ENCODE measurements around the gene STPG1.

STPG1 gene

DNA sequence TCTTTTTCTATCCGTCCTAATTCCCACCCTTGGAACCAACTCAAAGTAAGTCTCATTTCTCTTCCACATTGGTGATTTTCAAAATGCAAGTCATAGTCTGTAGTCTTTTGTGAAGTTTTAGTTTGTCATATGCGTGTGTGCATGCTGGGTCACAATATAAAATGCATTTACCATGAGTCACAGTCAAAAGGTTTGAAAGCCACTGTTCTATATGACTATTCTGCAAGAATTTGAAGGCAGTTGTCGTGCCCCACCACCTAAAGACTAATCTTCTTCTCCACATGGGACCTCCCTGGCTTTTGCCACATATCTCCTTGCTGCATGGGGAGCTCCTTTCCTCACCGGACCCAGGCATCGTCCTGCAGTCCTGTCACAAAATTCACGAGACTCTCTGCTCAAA lies 1.6 kb downstream of the STPG1 start:
- TF ChIP-seq FOXP2 (optimal IDR thresholded peaks at IDR 0.05; ENCODE audit: borderline replicate concordance, extremely low read depth, extremely low read length, insufficient read depth): no peak
- no peak for TF ChIP-seq POLR2AphosphoS5 (IDR thresholded peaks at IDR 0.05; ENCODE audit: low read depth, low read length)
- TF ChIP-seq, protein P1, sequence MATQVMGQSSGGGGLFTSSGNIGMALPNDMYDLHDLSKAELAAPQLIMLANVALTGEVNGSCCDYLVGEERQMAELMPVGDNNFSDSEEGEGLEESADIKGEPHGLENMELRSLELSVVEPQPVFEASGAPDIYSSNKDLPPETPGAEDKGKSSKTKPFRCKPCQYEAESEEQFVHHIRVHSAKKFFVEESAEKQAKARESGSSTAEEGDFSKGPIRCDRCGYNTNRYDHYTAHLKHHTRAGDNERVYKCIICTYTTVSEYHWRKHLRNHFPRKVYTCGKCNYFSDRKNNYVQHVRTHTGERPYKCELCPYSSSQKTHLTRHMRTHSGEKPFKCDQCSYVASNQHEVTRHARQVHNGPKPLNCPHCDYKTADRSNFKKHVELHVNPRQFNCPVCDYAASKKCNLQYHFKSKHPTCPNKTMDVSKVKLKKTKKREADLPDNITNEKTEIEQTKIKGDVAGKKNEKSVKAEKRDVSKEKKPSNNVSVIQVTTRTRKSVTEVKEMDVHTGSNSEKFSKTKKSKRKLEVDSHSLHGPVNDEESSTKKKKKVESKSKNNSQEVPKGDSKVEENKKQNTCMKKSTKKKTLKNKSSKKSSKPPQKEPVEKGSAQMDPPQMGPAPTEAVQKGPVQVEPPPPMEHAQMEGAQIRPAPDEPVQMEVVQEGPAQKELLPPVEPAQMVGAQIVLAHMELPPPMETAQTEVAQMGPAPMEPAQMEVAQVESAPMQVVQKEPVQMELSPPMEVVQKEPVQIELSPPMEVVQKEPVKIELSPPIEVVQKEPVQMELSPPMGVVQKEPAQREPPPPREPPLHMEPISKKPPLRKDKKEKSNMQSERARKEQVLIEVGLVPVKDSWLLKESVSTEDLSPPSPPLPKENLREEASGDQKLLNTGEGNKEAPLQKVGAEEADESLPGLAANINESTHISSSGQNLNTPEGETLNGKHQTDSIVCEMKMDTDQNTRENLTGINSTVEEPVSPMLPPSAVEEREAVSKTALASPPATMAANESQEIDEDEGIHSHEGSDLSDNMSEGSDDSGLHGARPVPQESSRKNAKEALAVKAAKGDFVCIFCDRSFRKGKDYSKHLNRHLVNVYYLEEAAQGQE (IDR thresholded peaks at IDR 0.05; ENCODE audit: insufficient read depth in 1 of 2, low read depth in 2 of 2, low read length in 2 of 2): no peak
- TF ChIP-seq SIN3A (IDR thresholded peaks at IDR 0.05; ENCODE audit: borderline replicate concordance, insufficient read depth, low read length): no peak
- no peak for TF ChIP-seq TAF1 (IDR thresholded peaks at IDR 0.05; ENCODE audit: borderline replicate concordance, insufficient read depth, low read length)

DNA sequence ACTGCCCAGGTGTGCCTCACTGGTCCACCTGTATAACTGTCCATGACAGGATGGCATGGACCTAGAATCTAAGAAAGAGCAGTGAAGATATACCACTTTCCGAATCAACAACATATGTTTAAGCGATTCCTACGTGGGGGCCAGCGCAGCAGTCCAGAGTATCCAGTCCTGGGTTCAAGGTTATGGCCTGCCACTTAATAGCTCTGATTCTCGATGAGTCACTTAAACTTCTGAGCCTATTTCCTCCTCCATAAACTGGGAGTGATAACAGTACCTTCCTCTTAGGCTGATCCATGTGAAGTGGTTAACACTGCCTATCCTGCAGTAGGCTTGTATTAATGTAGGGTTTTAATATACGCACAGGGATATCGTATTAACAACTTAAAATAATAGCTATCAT lies 2.8 kb downstream of the STPG1 start:
- TF ChIP-seq FOXP2 (optimal IDR thresholded peaks at IDR 0.05; ENCODE audit: borderline replicate concordance, extremely low read depth, extremely low read length, insufficient read depth): no peak
- no peak for TF ChIP-seq TAF1 (IDR thresholded peaks at IDR 0.05; ENCODE audit: borderline replicate concordance, insufficient read depth, low read length)

DNA sequence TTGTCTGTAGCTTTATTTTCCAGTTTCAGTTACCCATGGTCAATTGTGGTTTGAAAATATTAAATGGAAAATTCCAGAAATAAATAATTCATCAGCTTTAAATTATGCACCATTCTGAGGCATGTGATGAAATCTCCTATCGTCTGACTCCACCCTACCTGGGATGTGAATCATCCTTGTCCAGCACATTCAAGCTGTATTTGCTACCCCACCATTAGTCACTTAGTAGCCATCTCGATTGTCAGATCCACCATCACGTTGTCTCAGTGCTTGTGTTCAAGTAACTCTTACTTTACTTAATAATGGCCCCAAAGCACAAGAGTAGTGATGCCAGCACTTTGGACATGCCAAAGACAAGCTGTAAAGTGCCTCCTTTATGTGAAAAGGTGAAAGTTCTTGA lies 4.0 kb downstream of the STPG1 start:
- no peak for TF ChIP-seq POLR2AphosphoS5 (IDR thresholded peaks at IDR 0.05; ENCODE audit: low read depth, low read length)
- TF ChIP-seq TAF1 (IDR thresholded peaks at IDR 0.05; ENCODE audit: borderline replicate concordance, insufficient read depth, low read length): no peak
- no peak for TF ChIP-seq SIN3A (IDR thresholded peaks at IDR 0.05; ENCODE audit: borderline replicate concordance, insufficient read depth, low read length)
- no peak for TF ChIP-seq FOXP2 (optimal IDR thresholded peaks at IDR 0.05; ENCODE audit: borderline replicate concordance, extremely low read depth, extremely low read length, insufficient read depth)
- TF ChIP-seq, protein P1 (IDR thresholded peaks at IDR 0.05; ENCODE audit: insufficient read depth in 1 of 2, low read depth in 2 of 2, low read length in 2 of 2): no peak

DNA sequence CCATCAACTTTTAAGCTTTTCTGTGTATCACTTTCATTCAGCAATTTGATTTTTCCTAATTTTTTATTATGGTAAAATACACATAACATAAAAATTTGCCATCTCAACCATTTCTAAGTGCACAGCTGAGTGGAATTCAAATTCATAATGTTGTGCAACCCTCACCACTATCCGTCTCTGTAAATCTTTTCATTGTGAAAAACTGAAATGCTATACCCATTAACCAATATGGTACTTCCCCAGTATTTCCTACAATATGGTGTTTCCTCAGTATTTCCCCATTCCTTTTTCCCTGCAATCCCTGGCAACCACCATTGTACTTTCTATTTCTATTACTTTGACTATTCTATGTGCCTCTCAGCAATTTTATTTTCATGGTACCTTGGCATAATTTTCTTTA lies 6.8 kb downstream of the STPG1 start:
- TF ChIP-seq, protein P1 (IDR thresholded peaks at IDR 0.05; ENCODE audit: insufficient read depth in 1 of 2, low read depth in 2 of 2, low read length in 2 of 2): no peak
- TF ChIP-seq SIN3A (IDR thresholded peaks at IDR 0.05; ENCODE audit: borderline replicate concordance, insufficient read depth, low read length) (no peak), TAF1 (IDR thresholded peaks at IDR 0.05; ENCODE audit: borderline replicate concordance, insufficient read depth, low read length) (no peak), POLR2AphosphoS5 (IDR thresholded peaks at IDR 0.05; ENCODE audit: low read depth, low read length) (no peak), FOXP2 (optimal IDR thresholded peaks at IDR 0.05; ENCODE audit: borderline replicate concordance, extremely low read depth, extremely low read length, insufficient read depth) (no peak)

DNA sequence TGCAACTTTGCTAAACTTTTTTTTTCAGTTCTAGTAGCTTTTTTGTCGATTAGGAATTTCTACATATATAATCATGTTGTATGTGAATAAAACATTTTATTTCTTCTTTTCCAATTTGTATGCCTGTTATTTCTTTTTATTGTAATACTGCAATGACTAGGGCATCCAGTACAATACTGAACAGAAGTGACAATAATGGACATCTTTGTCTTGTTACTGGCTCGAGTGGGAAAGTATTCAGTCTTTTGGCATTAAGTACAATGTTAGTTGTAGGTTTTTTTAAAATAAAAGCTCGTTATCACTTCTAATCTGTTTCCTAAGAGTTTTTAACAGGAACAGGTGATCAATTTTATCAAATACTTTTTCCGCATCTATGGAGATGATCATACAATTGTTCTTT lies 9.8 kb downstream of the STPG1 start:
- TF ChIP-seq TAF1 (IDR thresholded peaks at IDR 0.05; ENCODE audit: borderline replicate concordance, insufficient read depth, low read length) (no peak), SIN3A (IDR thresholded peaks at IDR 0.05; ENCODE audit: borderline replicate concordance, insufficient read depth, low read length) (no peak), POLR2AphosphoS5 (IDR thresholded peaks at IDR 0.05; ENCODE audit: low read depth, low read length) (no peak), FOXP2 (optimal IDR thresholded peaks at IDR 0.05; ENCODE audit: borderline replicate concordance, extremely low read depth, extremely low read length, insufficient read depth) (no peak)
- TF ChIP-seq, protein P1 (IDR thresholded peaks at IDR 0.05; ENCODE audit: insufficient read depth in 1 of 2, low read depth in 2 of 2, low read length in 2 of 2): no peak
